ENCODE results near the gene NXF2. TPM values are rescaled to one million over a fixed set of nuclear protein-coding genes. Genes with fewer than 3 reads are reported as not detected.
"Not testable (repeated sequence)": the region's sequence is repeated elsewhere in the genome, so short reads cannot be mapped to it uniquely, and the experiment has no call there.

NXF2 gene, protein sequence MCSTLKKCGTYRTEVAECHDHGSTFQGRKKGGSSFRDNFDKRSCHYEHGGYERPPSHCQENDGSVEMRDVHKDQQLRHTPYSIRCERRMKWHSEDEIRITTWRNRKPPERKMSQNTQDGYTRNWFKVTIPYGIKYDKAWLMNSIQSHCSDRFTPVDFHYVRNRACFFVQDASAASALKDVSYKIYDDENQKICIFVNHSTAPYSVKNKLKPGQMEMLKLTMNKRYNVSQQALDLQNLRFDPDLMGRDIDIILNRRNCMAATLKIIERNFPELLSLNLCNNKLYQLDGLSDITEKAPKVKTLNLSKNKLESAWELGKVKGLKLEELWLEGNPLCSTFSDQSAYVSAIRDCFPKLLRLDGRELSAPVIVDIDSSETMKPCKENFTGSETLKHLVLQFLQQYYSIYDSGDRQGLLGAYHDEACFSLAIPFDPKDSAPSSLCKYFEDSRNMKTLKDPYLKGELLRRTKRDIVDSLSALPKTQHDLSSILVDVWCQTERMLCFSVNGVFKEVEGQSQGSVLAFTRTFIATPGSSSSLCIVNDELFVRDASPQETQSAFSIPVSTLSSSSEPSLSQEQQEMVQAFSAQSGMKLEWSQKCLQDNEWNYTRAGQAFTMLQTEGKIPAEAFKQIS
- total RNA-seq: not detected
- polyA plus RNA-seq: not detected

DNA sequence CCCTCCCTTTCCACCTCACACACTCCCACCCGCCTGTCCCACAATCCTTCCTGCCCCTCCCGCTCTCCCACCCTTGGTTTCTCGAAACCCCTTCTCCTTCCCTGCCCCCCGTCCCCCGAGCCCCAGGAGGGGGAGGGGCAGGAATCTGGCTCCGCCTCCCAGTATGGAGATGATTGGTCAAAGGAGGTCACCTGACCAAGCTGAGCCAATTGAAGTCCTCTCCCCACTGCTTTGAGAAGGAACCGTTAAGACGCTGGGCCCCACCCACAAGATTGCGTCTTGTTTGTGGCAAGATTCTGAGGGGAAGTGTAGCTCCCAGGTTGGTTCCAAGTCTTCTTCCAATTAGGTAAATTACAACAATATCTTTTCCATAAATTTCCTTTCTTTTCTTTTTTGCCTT is at the start of gene NXF2:
NXF2 (plus strand) TSS at position 275 of the 400 bp plus-strand sequence. CDS start 59,912 bp downstream, outside the sequence.
- CTCF ChIA-PET, POLR2A ChIA-PET: not testable (repeated sequence)

DNA sequence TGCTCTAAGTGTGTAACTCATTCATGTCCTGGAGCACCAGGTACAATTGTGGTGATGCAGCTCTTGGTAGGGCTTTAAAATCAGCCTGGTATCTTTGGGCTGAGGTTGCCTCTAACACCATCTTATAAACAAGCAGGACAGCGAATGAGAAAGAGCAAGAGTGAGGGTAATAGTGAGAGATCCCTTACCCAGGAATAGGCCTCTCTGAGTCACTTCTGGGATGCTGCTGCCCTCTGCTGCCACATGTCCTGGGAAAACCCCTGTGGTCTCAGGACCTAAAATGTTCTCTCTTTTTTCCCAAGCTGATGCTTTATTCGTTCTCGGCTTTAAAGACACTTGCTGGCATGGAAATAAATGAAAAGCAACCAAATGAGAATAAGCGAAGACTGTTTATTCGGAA is 39.0 kb upstream of the NXF2 start:
- H3K36me3 ChIP-seq (ENCODE audit: insufficient read depth, low read length); POLR2A ChIA-PET; H3K9me3 ChIP-seq (ENCODE audit: low read length); H3K36me3 Mint-ChIP-seq; H3K4me3 Mint-ChIP-seq; H3K27me3 Mint-ChIP-seq; DNase-seq; H3K4me1 ChIP-seq (ENCODE audit: insufficient read depth, low read length); H3K9me3 Mint-ChIP-seq; H3K27ac ChIP-seq (ENCODE audit: low read depth, low read length); H3K27me3 ChIP-seq (ENCODE audit: insufficient read depth, low read length, poor library complexity, severe bottlenecking); CTCF ChIA-PET; H3K4me3 ChIP-seq (ENCODE audit: low read length); H3K27ac Mint-ChIP-seq; H3K4me1 Mint-ChIP-seq: not testable (repeated sequence)

More for the DNA sequence above, at the start of gene NXF2:
- H3K4me1 Mint-ChIP-seq; H3K36me3 ChIP-seq (ENCODE audit: insufficient read depth, low read length); H3K27me3 Mint-ChIP-seq; H3K27ac Mint-ChIP-seq; H3K9me3 Mint-ChIP-seq; H3K27me3 ChIP-seq (ENCODE audit: insufficient read depth, low read length, poor library complexity, severe bottlenecking); H3K36me3 Mint-ChIP-seq; H3K4me1 ChIP-seq (ENCODE audit: insufficient read depth, low read length); H3K9me3 ChIP-seq (ENCODE audit: low read length); H3K4me3 Mint-ChIP-seq; H3K27ac ChIP-seq (ENCODE audit: low read depth, low read length); DNase-seq; H3K4me3 ChIP-seq (ENCODE audit: low read length): not testable (repeated sequence)

DNA sequence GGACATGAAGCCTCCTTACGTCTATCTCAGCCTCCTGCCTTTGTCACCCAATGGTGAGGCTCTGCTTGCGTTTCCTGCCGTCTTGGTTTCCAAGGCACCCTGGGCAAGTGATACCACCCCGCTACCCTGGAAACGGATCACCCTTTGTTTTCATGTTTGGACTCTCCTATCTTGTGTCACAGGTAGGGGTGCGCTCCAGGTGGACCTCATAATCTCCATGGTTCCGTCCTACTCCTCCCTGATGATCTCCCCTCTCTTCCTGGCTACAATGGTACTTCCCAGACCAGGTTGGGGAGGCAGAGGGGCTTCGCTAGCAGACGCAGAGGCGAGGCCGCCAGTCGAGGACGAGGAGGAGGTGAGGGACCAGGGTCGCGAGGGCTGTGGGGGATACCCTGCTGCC is 32.0 kb upstream of the NXF2 start, which contains the start of gene TCP11X1:
TCP11X1 (plus strand) TSS at position 316 of the 400 bp plus-strand sequence.
- H3K4me3 Mint-ChIP-seq; H3K27ac Mint-ChIP-seq; CTCF ChIA-PET; H3K4me1 ChIP-seq (ENCODE audit: insufficient read depth, low read length); H3K27me3 ChIP-seq (ENCODE audit: insufficient read depth, low read length, poor library complexity, severe bottlenecking); H3K36me3 ChIP-seq (ENCODE audit: insufficient read depth, low read length); DNase-seq; H3K27me3 Mint-ChIP-seq; H3K9me3 ChIP-seq (ENCODE audit: low read length); H3K36me3 Mint-ChIP-seq; H3K4me1 Mint-ChIP-seq; H3K27ac ChIP-seq (ENCODE audit: low read depth, low read length); H3K9me3 Mint-ChIP-seq; H3K4me3 ChIP-seq (ENCODE audit: low read length); POLR2A ChIA-PET: not testable (repeated sequence)

GRCh38 chrX:102216497-102216896 is 30.5 kb upstream of the NXF2 start:
- H3K4me3 Mint-ChIP-seq; H3K36me3 ChIP-seq (ENCODE audit: insufficient read depth, low read length); H3K27me3 ChIP-seq (ENCODE audit: insufficient read depth, low read length, poor library complexity, severe bottlenecking); H3K9me3 ChIP-seq (ENCODE audit: low read length); DNase-seq; POLR2A ChIA-PET; H3K4me3 ChIP-seq (ENCODE audit: low read length); H3K27ac Mint-ChIP-seq; H3K27me3 Mint-ChIP-seq; CTCF ChIA-PET; H3K4me1 Mint-ChIP-seq; H3K27ac ChIP-seq (ENCODE audit: low read depth, low read length); H3K36me3 Mint-ChIP-seq; H3K9me3 Mint-ChIP-seq; H3K4me1 ChIP-seq (ENCODE audit: insufficient read depth, low read length): not testable (repeated sequence)

GRCh38 chrX:102235678-102236077 is 11.3 kb upstream of the NXF2 start:
- H3K27me3 Mint-ChIP-seq; H3K36me3 ChIP-seq (ENCODE audit: insufficient read depth, low read length); H3K9me3 Mint-ChIP-seq; H3K4me1 ChIP-seq (ENCODE audit: insufficient read depth, low read length); H3K27ac ChIP-seq (ENCODE audit: low read depth, low read length); H3K36me3 Mint-ChIP-seq; H3K27ac Mint-ChIP-seq; DNase-seq; CTCF ChIA-PET; H3K27me3 ChIP-seq (ENCODE audit: insufficient read depth, low read length, poor library complexity, severe bottlenecking); H3K9me3 ChIP-seq (ENCODE audit: low read length); H3K4me3 Mint-ChIP-seq; H3K4me3 ChIP-seq (ENCODE audit: low read length); H3K4me1 Mint-ChIP-seq; POLR2A ChIA-PET: not testable (repeated sequence)

DNA sequence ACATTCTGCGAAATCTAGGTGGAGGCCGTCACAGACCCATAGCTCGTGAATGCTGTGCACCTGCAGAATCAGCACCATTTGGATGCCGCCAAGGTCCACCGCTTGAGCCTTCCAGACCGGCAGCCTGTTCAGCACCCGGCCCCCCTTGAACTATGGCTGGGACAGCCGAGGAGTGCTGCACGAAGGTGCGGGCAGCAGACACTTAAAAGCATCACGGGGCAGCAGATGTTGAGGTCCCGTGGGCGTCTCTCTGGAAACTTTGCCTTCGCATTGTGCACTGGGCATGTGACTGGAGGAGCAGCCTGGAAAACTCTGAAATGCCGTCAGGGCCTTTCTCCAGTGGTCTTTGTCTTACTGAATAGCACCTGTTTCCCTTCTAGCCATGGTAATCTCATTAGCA is 6.7 kb upstream of the NXF2 start:
- CTCF ChIA-PET; H3K9me3 Mint-ChIP-seq; H3K27me3 Mint-ChIP-seq; H3K36me3 ChIP-seq (ENCODE audit: insufficient read depth, low read length); DNase-seq; POLR2A ChIA-PET; H3K27me3 ChIP-seq (ENCODE audit: insufficient read depth, low read length, poor library complexity, severe bottlenecking); H3K36me3 Mint-ChIP-seq; H3K9me3 ChIP-seq (ENCODE audit: low read length); H3K4me3 Mint-ChIP-seq; H3K4me1 ChIP-seq (ENCODE audit: insufficient read depth, low read length); H3K4me3 ChIP-seq (ENCODE audit: low read length); H3K27ac ChIP-seq (ENCODE audit: low read depth, low read length); H3K27ac Mint-ChIP-seq; H3K4me1 Mint-ChIP-seq: not testable (repeated sequence)

GRCh38 chrX:102272231-102272630 is 25.3 kb downstream of the NXF2 start:
- H3K27me3 Mint-ChIP-seq; H3K4me3 Mint-ChIP-seq; DNase-seq; H3K4me1 ChIP-seq (ENCODE audit: insufficient read depth, low read length); H3K4me1 Mint-ChIP-seq; H3K36me3 Mint-ChIP-seq; H3K27ac Mint-ChIP-seq; H3K4me3 ChIP-seq (ENCODE audit: low read length); H3K9me3 ChIP-seq (ENCODE audit: low read length); H3K9me3 Mint-ChIP-seq; POLR2A ChIA-PET; H3K27ac ChIP-seq (ENCODE audit: low read depth, low read length); CTCF ChIA-PET; H3K36me3 ChIP-seq (ENCODE audit: insufficient read depth, low read length); H3K27me3 ChIP-seq (ENCODE audit: insufficient read depth, low read length, poor library complexity, severe bottlenecking): not testable (repeated sequence)

- CTCF ChIA-PET: no interaction called here
- Mint-ChIP-seq H3K9me3 (no peaks in the 10 kb centered on the region), H3K4me3 (no peak overlapping the region), H3K4me1 (peaks cover 0 to 3% (median 0%) of the 10 kb centered on the region in 3 donors), H3K27ac (no peak overlapping the region), H3K27me3 (no peaks in the 10 kb centered on the region), H3K36me3 (no peaks in the 10 kb centered on the region)
- Histone ChIP-seq H3K36me3 (ENCODE audit: insufficient read depth, low read length) (no peaks in the 10 kb centered on the region), H3K4me1 (ENCODE audit: insufficient read depth, low read length) (no peaks in the 10 kb centered on the region), H3K27me3 (ENCODE audit: insufficient read depth, low read length, poor library complexity, severe bottlenecking) (no peaks in the 10 kb centered on the region), H3K4me3 (ENCODE audit: low read length) (no peak overlapping the region), H3K9me3 (ENCODE audit: low read length) (no peaks in the 10 kb centered on the region), H3K27ac (ENCODE audit: low read depth, low read length) (no peak overlapping the region)
- DNase-seq: no peak
- POLR2A ChIA-PET: no interaction called here
Measured at GRCh38 chrX:102338162-102338561, 91.2 kb downstream of the NXF2 start.
